Smooth muscle cell (in vitro differentiated cells): ENCODE measurements around the gene IL1F10. TPM values are rescaled to one million over a fixed set of nuclear protein-coding genes. Genes with fewer than 3 reads are reported as not detected.

Experiments
- DNase-seq: peaks from one replicate; lab custom pipeline; 2025; ENCODE audit not compliant: unreplicated experiment; lab: John Stamatoyannopoulos, UW
- H2AFZ ChIP-seq: fragments of 200-600 bp; sonication (generic); 2 replicates; pipeline ENCODE4 v1.6.0; 2016; ENCODE audit warnings: antibody characterized with exemption, low read depth, mild to moderate bottlenecking
- H3F3A ChIP-seq: fragments of 200-600 bp; sonication (generic); 2 replicates; pipeline ENCODE4 v1.6.0; 2017; ENCODE audit warnings: antibody characterized with exemption, low read depth
- H3K27ac ChIP-seq: fragments of 200-600 bp; sonication (generic); 2 replicates; pipeline ENCODE4 v1.5.1; 2016; ENCODE audit warnings: low read depth, mild to moderate bottlenecking
- H3K27me3 ChIP-seq: fragments of 200-600 bp; sonication (generic); 2 replicates; pipeline ENCODE4 v1.6.1; 2016; ENCODE audit warnings: low read depth, mild to moderate bottlenecking
- H3K36me3 ChIP-seq: fragments of 200-600 bp; sonication (generic); 2 replicates; pipeline ENCODE4 v1.5.1; 2016; ENCODE audit warnings: low read depth
- H3K4me1 ChIP-seq: fragments of 200-600 bp; sonication (generic); 2 replicates; pipeline ENCODE4 v1.5.1; 2016; ENCODE audit warnings: low read depth
- H3K4me2 ChIP-seq: fragments of 200-600 bp; sonication (generic); 2 replicates; pipeline ENCODE4 v1.6.0; 2016; ENCODE audit warnings: mild to moderate bottlenecking
- H3K4me3 ChIP-seq: fragments of 200-600 bp; sonication (generic); 2 replicates; pipeline ENCODE4 v1.5.1; 2016; ENCODE audit warnings: mild to moderate bottlenecking
- H3K79me2 ChIP-seq: fragments of 200-600 bp; sonication (generic); 2 replicates; pipeline ENCODE4 v1.6.0; 2016; ENCODE audit warnings: low read depth, mild to moderate bottlenecking
- H3K9ac ChIP-seq: fragments of 200-600 bp; sonication (generic); 2 replicates; pipeline ENCODE4 v1.6.0; 2016; ENCODE audit warnings: low read depth
- H3K9me3 ChIP-seq: fragments of 200-600 bp; sonication (generic); replicated peaks from 2 replicates; pipeline ENCODE4 v1.5.1; 2016; ENCODE audit warnings: low read depth
- H4K20me1 ChIP-seq: fragments of 200-600 bp; sonication (generic); 2 replicates; pipeline ENCODE4 v1.6.0; 2016; ENCODE audit warnings: low read depth
- WGBS: methylation state at CpG from one replicate; pipeline ENCODE4 v1.1.7; 2016; ENCODE audit warnings: low lambda C conversion rate; 5-methylcytosine and 5-hydroxymethylcytosine counted together
- polyA plus RNA-seq: library from polyadenylated mRNA; unstranded; fragments of >200 nt; fragmentation: Nextera tagmentation; extraction: Ambion mirVana; gene quantifications from 2 replicates; pipeline ENCODE4 v1.2.1, GENCODE V29; 2016
- total RNA-seq: library from RNA; depleted of rRNA; stranded (reverse); fragments of >200 nt; gene quantifications from 2 replicates; pipeline ENCODE4 v1.2.3, GENCODE V29; 2014
- TF ChIP-seq, protein P1 (sequence below): fragments of 200-600 bp; sonication (generic); IDR thresholded peaks from 2 replicates; pipeline ENCODE4 v1.5.1; 2017; ENCODE audit warnings: borderline replicate concordance, mild to moderate bottlenecking, antibody characterized with exemption; ENCODE audit not compliant: insufficient read depth, poor library complexity, severe bottlenecking

IL1F10 gene
- total and polyA plus RNA-seq, 2 experiments from 2014 or later, result not detected

DNA sequence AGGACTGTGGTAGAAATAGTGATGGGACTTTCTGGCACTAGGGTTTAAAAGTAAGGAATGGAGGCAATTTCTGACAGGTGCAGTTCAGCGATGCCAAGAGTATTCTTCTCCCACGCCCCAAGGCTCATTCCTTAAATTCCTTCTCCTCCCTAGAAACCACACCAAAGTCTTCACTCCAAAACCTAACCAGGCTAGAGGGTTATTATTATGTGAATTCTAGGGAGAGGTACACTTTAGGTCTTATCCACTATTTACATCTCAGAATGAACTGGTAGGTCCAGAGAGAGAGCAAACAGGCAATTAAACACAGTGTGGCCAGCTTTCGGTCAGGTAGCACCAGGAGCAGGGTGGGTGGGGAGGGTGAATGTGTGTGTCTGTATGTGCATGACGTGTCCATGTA is 11.4 kb downstream of the IL1F10 start:
- no peak overlapping the region for H2AFZ ChIP-seq
- peak overlapping the region; percentile 49 for H3K27ac ChIP-seq
- no peak overlapping the region for H3K4me3 ChIP-seq
- H3K9me3 ChIP-seq, result no peaks in the 10 kb centered on the region
- no peak for DNase-seq
- H3K27me3 ChIP-seq, result peaks cover 36% of the 10 kb centered on the region
- no peaks in the 10 kb centered on the region for H4K20me1 ChIP-seq
- no peaks in the 10 kb centered on the region for H3K4me1 ChIP-seq
- H3K36me3 ChIP-seq, result no peaks in the 10 kb centered on the region
- H3K4me2 ChIP-seq, result no peak overlapping the region
- no peaks in the 10 kb centered on the region for H3K79me2 ChIP-seq
- H3F3A ChIP-seq, result peaks cover 4% of the 10 kb centered on the region
- no peak overlapping the region for H3K9ac ChIP-seq
- TF ChIP-seq, protein P1, sequence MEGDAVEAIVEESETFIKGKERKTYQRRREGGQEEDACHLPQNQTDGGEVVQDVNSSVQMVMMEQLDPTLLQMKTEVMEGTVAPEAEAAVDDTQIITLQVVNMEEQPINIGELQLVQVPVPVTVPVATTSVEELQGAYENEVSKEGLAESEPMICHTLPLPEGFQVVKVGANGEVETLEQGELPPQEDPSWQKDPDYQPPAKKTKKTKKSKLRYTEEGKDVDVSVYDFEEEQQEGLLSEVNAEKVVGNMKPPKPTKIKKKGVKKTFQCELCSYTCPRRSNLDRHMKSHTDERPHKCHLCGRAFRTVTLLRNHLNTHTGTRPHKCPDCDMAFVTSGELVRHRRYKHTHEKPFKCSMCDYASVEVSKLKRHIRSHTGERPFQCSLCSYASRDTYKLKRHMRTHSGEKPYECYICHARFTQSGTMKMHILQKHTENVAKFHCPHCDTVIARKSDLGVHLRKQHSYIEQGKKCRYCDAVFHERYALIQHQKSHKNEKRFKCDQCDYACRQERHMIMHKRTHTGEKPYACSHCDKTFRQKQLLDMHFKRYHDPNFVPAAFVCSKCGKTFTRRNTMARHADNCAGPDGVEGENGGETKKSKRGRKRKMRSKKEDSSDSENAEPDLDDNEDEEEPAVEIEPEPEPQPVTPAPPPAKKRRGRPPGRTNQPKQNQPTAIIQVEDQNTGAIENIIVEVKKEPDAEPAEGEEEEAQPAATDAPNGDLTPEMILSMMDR, result no peak
- WGBS, result 70% methylated on average over 4 of the region's 4 CpGs

DNA sequence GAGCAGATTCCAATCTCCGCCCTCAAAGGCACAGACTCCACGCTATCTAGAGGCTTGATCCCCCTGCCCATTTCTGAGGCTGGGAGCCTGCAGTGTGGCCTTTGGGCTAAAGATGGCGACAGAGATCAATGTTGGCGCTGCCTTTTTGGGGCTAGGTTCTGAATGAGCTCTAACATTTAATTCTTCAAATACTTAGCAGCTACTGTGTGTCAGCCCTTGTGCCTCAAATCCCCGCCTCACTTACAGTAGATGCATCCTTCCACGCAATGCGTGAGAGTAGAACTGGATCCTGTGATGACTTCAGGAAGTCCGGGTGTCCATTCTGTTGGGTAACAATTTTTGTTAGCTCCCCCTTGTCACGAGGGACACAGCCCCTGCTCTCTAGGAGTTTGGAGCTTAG is 12.4 kb downstream of the IL1F10 start:
- 25% methylated on average over 9 of the region's 9 CpGs for WGBS
- Histone ChIP-seq H3K27me3 (peaks cover 33% of the 10 kb centered on the region), H3K27ac (no peak overlapping the region), H3K9me3 (no peaks in the 10 kb centered on the region), H3F3A (peaks cover 4% of the 10 kb centered on the region), H4K20me1 (no peaks in the 10 kb centered on the region), H3K79me2 (no peaks in the 10 kb centered on the region), H3K4me1 (no peaks in the 10 kb centered on the region), H2AFZ (no peak overlapping the region), H3K4me2 (no peak overlapping the region), H3K4me3 (no peak overlapping the region), H3K36me3 (no peaks in the 10 kb centered on the region), H3K9ac (no peak overlapping the region)
- peak; percentile 5 for DNase-seq
- TF ChIP-seq, protein P1, result peak; percentile 73

DNA sequence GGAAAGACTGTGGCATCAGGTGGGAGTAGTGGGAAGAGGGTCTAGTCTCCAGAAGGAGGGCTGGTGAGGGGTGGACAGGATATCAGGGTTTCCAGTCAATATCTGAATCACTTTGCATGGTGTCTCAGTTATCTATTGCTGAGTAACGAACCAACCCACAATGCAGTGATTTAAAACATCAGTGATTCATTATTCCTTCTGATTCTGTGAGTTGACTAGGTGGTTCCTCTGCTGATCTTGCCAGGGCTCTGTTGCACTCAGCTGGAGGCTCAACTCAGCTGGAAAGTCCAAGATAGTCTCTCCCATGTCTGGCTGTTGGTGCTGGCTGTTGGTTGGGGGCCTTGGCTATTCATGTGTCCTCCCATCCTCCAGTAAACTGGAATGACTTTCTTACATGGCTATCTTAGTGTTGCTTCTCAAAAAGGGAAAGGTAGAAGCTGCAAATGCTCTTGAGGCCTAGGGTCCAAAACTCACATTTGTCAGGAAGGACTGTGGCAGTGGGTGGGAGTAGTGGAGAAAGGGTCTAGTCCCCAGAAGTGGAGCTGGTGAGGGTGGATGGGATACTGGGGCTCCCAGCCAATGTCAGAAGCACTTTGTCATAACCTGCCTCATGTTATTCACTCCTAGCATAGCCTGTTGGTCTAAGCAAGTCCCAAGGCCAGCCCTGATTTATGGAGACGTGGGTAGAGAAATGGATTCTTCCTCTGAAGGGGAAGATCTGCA is 13.9 kb downstream of the IL1F10 start:
- no peak overlapping the region for H3K4me3 ChIP-seq
- peaks cover 29% of the 10 kb centered on the region for H3K27me3 ChIP-seq
- H3K27ac ChIP-seq, result no peak overlapping the region
- no peak overlapping the region for H3K4me2 ChIP-seq
- no peaks in the 10 kb centered on the region for H3K79me2 ChIP-seq
- no peaks in the 10 kb centered on the region for H3K4me1 ChIP-seq
- H3K9ac ChIP-seq, result no peak overlapping the region
- WGBS, result 40% methylated on average over 2 of the region's 2 CpGs
- DNase-seq, result no peak
- TF ChIP-seq, protein P1, result no peak
- no peak overlapping the region for H2AFZ ChIP-seq
- peaks cover 4% of the 10 kb centered on the region for H3F3A ChIP-seq
- H4K20me1 ChIP-seq, result no peaks in the 10 kb centered on the region
- no peaks in the 10 kb centered on the region for H3K36me3 ChIP-seq
- H3K9me3 ChIP-seq, result no peaks in the 10 kb centered on the region

DNA sequence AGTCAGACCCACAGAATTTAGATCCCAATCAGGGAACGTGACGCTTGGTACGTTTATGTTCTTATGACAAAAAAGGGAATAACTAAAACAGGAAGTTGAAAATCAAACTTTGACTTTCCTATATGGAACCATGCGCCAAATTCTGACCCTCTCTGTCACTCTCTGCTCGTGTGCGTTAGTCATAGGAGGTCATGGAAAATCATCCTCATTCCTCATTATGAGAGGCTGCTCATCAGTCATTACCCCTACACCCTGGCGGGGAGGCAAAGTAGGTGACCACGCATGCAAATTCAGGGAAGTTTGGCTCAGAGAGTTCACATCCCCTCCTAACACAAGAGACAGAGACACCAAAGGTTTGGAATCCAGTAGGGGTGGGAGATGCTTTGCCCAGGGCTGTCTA is 15.5 kb downstream of the IL1F10 start:
- H4K20me1 ChIP-seq, result no peaks in the 10 kb centered on the region
- H3K27me3 ChIP-seq, result peaks cover 28% of the 10 kb centered on the region
- DNase-seq, result no peak
- no peaks in the 10 kb centered on the region for H3K4me1 ChIP-seq
- no peak overlapping the region for H3K27ac ChIP-seq
- H3K79me2 ChIP-seq, result no peaks in the 10 kb centered on the region
- peaks cover 4% of the 10 kb centered on the region for H3F3A ChIP-seq
- H3K9me3 ChIP-seq, result no peaks in the 10 kb centered on the region
- H3K9ac ChIP-seq, result no peak overlapping the region
- H3K4me2 ChIP-seq, result no peak overlapping the region
- H3K4me3 ChIP-seq, result no peak overlapping the region
- H3K36me3 ChIP-seq, result no peaks in the 10 kb centered on the region
- TF ChIP-seq, protein P1, result no peak
- 79% methylated on average over 8 of the region's 8 CpGs for WGBS
- H2AFZ ChIP-seq, result no peak overlapping the region
